Cardiac septum (tissue), 1 donor: ENCODE results near the gene MTCH2. TPM values are rescaled to one million over a fixed set of nuclear protein-coding genes. Genes with fewer than 3 reads are reported as not detected.
"Not testable (repeated sequence)": the region's sequence is repeated elsewhere in the genome, so short reads cannot be mapped to it uniquely, and the experiment has no call there.

Source experiments
- DNase-seq: peaks from one replicate; pipeline ENCODE4 v3.0.0-alpha.2; 2020; ENCODE audit warnings: low spot score
- intact Hi-C: fragments of 100-400 bp; cut with DNase I; formaldehyde crosslinking; loops from one replicate; pipeline ENCODE4 v1.14.0; 2022
- total RNA-seq: library from RNA; stranded (reverse); fragmentation: NEBNext Ultra II Directional; extraction: Animal tissue kit (Norgen Biotek cat#: 25700); gene quantifications from one replicate; pipeline ENCODE4 v1.2.1, GENCODE V29; 2021
- donor health status: DM: no; HTN: no; CAD: no.

Gene MTCH2
- total RNA-seq, 1 donor from 2014 or later, result 77.4 TPM

GRCh38 chr11:47645500-47645899 lies 3.1 kb upstream of the MTCH2 start:
- DNase-seq, result no peak
- intact Hi-C loops, result no loop called here

- intact Hi-C loops, result loop anchor here (2.0 kb wide), 1 partner anchor 207 kb away; the partner anchor contains the start of gene NUP160
- no peak for DNase-seq
These were observed 710 bp downstream of the MTCH2 start for GRCh38 chr11:47641600-47642098.

- DNase-seq, intact Hi-C loops: not testable (repeated sequence)
These were observed 1.9 kb downstream of the MTCH2 start for GRCh38 chr11:47640506-47640905.

GRCh38 chr11:47636331-47636730 lies 6.0 kb downstream of the MTCH2 start:
- intact Hi-C loops, DNase-seq: not testable (repeated sequence)

GRCh38 chr11:47631473-47631872 lies 10.9 kb downstream of the MTCH2 start:
- intact Hi-C loops, result no loop called here

GRCh38 chr11:47628026-47628425 lies 14.3 kb downstream of the MTCH2 start:
- intact Hi-C loops, result no loop called here
- no peak for DNase-seq

More at GRCh38 chr11:47631473-47631872, 10.9 kb downstream of the MTCH2 start:
- no peak for DNase-seq

- intact Hi-C loops, result no loop called here
- no peak for DNase-seq
These were observed 16.1 kb downstream of the MTCH2 start for GRCh38 chr11:47626234-47626633.

- intact Hi-C loops, result no loop called here
- no peak for DNase-seq
These were observed 21.5 kb downstream of the MTCH2 start for GRCh38 chr11:47620836-47621378.

- no peak for DNase-seq
- intact Hi-C loops, result no loop called here
These were observed 24.9 kb downstream of the MTCH2 start for GRCh38 chr11:47617417-47617809.

- intact Hi-C loops, result no loop called here
- DNase-seq, result no peak
These were observed 25.5 kb downstream of the MTCH2 start for GRCh38 chr11:47616726-47617416.

- no peak for DNase-seq
- intact Hi-C loops, result no loop called here
These were observed 27.1 kb downstream of the MTCH2 start for GRCh38 chr11:47615249-47615648.

- intact Hi-C loops, result no loop called here
- DNase-seq, result no peak
These were observed 31.0 kb downstream of the MTCH2 start for GRCh38 chr11:47611348-47611794.

GRCh38 chr11:47609675-47610074 lies 32.7 kb downstream of the MTCH2 start:
- intact Hi-C loops, result loop anchor here (10.0 kb wide), 1 partner anchor 115 kb away; no protein-coding TSS in a partner anchor
- DNase-seq, result no peak

- DNase-seq, result no peak
These were observed 35.0 kb downstream of the MTCH2 start for GRCh38 chr11:47607380-47607779.

GRCh38 chr11:47606731-47607130 lies 35.6 kb downstream of the MTCH2 start:
- intact Hi-C loops, result loop anchor here (10.0 kb wide), 1 partner anchor 112 kb away; no protein-coding TSS in a partner anchor
- no peak for DNase-seq

More at GRCh38 chr11:47607380-47607779, 35.0 kb downstream of the MTCH2 start:
- intact Hi-C loops, result loop anchor here (10.0 kb wide), 1 partner anchor 113 kb away; no protein-coding TSS in a partner anchor

- intact Hi-C loops, result loop anchor here (10.0 kb wide), 1 partner anchor 111 kb away; no protein-coding TSS in a partner anchor
- DNase-seq, result no peak
These were observed 36.4 kb downstream of the MTCH2 start for GRCh38 chr11:47605921-47606320.

- intact Hi-C loops, result loop anchor here (10.0 kb wide), 1 partner anchor 108 kb away; no protein-coding TSS in a partner anchor
- no peak for DNase-seq
These were observed 39.1 kb downstream of the MTCH2 start for GRCh38 chr11:47603295-47603694.

- no peak for DNase-seq
- intact Hi-C loops, result loop anchor here (10.0 kb wide), 1 partner anchor 105 kb away; no protein-coding TSS in a partner anchor
These were observed 42.5 kb downstream of the MTCH2 start for GRCh38 chr11:47599902-47600301.

GRCh38 chr11:47595967-47596366 lies 46.4 kb downstream of the MTCH2 start:
- DNase-seq, result no peak
- intact Hi-C loops, result no loop called here

- no peak for DNase-seq
- intact Hi-C loops, result no loop called here
These were observed 47.3 kb downstream of the MTCH2 start for GRCh38 chr11:47595029-47595428.
